Measurements from ENCODE around the gene DERL2.

DERL2 gene

DNA sequence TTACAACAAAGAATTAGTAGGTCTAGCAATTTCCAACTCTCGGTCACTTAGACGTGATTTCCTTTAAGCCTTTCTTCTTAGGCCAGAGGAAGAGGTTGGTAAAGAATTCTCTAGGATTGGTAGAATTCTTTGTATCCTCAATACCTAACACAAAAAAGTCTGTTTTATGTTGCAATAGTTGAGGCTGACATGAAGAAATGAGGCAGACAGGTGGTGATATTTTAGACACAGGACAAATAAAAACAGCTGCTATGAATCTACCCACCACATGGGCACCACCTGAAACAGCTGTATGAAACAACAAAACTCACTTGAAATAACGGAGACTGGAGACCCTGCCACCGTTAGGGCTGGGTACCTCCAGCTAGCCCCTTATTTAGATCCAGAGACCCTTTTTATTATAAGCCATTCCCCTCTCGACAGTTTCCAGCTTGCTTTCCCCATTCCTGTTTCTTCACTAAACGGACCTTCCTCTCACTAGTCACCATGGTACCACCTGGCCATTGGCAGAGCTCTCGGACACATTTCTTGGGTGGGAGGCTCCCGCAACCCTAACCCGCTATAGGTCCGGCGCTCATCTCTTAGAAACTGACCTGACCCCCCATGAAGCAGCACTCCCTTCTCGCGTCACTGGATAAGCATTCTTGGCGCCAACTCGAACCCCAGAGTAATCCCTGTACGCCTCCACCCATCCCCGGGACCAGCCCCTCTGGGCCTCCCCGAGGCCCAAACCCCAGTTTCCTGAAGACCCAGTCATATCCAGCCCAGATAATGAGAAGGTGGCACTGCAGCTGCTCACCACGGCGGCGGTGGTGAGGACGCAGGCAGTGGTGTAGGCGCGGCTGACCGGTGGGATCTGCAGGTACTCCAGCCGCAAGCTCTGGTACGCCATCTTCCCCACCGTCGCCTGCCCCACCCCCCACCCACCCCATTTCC lies at the start of gene DERL2:
DERL2 (minus strand) TSS at position 909 of the 936 bp plus-strand sequence; CDS start at position 892, 17 bp downstream.
- no peak for DNase-seq

DNA sequence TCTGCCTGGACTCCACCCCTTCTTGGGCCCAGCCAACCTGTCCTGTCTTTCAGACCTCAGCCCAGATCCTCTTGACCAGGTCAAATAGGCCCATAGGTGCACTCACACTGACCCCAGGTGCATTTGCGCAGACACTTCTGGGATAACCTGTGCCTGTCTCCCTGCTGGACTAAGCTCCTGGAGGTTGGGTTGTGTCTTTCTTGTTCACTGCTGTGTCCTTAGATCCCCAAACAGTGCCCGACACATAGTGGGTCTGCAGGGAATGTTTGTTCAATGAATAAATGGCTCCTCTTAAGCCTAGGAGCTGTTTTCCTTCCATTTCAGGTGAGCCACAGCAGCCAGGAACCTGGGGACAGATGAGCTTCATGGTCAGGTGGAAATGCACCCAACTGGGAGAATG lies 49.5 kb upstream of the DERL2 start:
- DNase-seq, result no peak

GRCh38 chr17:5533486-5534315 lies 47.7 kb upstream of the DERL2 start:
- peak; percentile 42 for DNase-seq

GRCh38 chr17:5532581-5532980 lies 46.6 kb upstream of the DERL2 start:
- DNase-seq, result no peak

DNA sequence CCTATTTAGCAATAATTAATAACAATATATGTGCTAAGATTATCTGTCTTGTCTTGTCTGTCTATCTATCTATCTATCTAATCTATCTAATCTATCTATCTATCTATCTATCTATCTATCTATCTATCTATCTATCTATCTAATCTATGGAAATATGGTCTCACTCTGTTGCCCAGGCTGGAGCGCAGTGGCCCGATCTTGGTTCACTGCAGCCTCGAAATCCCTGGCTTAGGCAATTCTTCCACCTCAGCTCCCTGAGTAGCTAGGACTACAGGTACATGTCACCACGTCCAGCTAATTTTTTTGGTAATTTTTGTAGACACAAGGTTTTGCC lies 45.1 kb upstream of the DERL2 start:
- no peak for DNase-seq

- no peak for DNase-seq
Measured at GRCh38 chr17:5530265-5531084, 44.5 kb upstream of the DERL2 start.

GRCh38 chr17:5527601-5528250 lies 41.7 kb upstream of the DERL2 start:
- no peak for DNase-seq

- DNase-seq, result peak; percentile 92
Measured at GRCh38 chr17:5526821-5527598, 41.0 kb upstream of the DERL2 start.

- DNase-seq, result no peak
Measured at GRCh38 chr17:5523249-5523648, 37.3 kb upstream of the DERL2 start.

DNA sequence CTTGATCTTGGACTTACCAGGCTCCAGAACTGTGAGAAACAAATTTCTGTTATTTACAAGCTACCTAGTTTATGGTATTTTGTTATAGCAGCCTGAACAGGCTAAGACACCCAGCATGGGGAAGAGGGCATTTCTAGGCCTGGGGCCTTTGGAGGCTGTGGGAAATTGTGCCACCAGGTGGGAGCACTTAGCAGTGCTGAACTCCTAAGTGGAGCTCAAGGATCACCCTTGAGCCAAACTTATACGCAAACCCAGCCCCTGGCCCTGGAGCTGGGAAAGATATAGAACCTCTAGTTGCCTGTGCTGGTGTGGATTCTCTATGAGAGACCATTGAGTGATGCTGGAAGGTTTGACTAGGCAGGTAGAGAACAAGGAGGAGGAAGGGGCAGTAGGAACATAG lies 36.5 kb upstream of the DERL2 start:
- no peak for DNase-seq

DNA sequence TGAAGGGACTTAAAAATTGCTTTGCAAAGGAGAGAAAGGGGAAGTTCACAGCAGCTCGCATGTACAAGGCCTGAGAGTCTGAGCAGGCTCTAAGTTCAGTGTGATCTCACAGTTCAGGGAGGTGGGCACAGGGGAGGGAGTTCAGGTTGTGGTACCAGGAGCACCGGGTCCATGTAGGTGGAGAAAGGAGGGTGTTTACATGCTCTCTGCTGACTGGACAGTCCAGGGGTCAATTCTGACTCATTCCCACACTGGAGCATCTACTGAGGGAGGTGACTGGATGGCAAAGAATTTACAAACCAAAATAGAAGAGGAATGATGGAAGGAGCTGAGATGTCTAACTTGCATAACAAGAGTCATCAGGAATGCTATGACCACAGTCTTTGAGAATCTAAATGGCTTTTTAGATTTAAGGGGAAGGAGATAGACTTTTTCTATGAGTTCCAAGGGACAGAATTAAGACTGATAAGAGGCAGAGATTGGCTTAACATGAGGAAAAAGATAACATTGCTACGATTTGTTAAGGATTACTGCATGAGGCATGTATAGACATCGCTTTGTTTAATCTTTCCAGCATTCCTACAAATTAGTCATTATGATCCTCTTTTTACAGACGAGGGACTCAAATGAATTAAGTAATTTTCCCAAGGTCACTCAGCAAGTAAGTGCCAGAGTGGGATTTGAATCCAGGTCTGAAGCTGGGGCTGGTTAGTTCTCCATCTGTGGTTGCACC lies 30.2 kb upstream of the DERL2 start:
- DNase-seq, result peak; percentile 24

- DNase-seq, result no peak
Measured at GRCh38 chr17:5514976-5515375, 29.0 kb upstream of the DERL2 start.

- no peak for DNase-seq
Measured at GRCh38 chr17:5513628-5514027, 27.6 kb upstream of the DERL2 start.

- DNase-seq, result peak; percentile 60
Measured at GRCh38 chr17:5511401-5512225, 25.6 kb upstream of the DERL2 start.

GRCh38 chr17:5510771-5511170 lies 24.8 kb upstream of the DERL2 start:
- no peak for DNase-seq

DNA sequence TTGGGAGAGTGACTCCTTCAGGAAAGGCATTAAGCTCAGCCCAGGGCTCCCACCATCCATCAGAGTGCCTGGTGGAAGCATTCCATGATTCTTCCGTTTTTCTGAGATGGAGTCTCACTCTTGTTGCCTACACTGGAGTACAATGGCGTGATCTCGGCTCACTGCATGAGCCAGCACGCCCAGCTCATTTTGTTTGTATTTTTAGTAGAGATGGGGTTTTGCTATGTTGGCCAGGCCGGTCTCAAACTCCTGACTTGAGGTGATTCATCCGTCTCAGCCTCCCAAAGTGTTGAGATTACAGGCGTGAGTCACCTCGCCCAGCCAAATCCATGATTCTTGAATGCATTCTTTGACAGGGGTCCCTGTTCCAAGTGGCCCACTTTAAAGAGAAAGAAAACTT lies 23.5 kb upstream of the DERL2 start:
- no peak for DNase-seq

- peak; percentile 91 for DNase-seq
Measured at GRCh38 chr17:5508810-5509209, 22.8 kb upstream of the DERL2 start.

DNA sequence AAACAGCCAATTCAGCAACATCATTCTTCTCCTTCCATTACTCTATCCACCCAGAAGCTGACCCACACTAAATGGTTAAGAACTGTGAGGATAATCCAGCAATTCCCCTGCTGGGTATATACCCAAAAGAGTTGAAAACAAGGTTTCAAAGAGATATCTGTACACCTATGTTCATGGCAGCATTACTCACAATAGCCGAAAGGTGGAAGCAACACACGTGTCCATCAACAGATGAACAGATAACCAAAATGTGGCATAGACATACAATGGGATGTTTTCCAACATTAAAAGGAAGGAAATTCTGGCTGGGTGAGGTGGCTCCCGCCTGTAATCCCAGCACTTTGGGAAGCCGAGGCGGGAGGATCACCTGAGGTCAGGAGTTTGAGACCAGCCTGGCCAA lies 20.3 kb upstream of the DERL2 start:
- DNase-seq, result no peak

- no peak for DNase-seq
Measured at GRCh38 chr17:5502552-5502951, 16.6 kb upstream of the DERL2 start.

- DNase-seq, result peak; percentile 8
Measured at GRCh38 chr17:5501685-5502084, 15.7 kb upstream of the DERL2 start.
